Tongue (tissue), 2 donors: Measurements from ENCODE around the gene ZBTB4. TPM values are rescaled to one million over a fixed set of nuclear protein-coding genes. Genes with fewer than 3 reads are reported as not detected.
"Not testable (repeated sequence)": the region's sequence is repeated elsewhere in the genome, so short reads cannot be mapped to it uniquely, and the experiment has no call there.

Source experiments
- DNase-seq: peaks from one replicate; pipeline ENCODE4 v3.0.0-alpha.2; 2015
- total RNA-seq: library from RNA; depleted of rRNA; stranded (reverse); fragments of >200 nt; gene quantifications from one replicate; pipeline ENCODE4 v1.2.3, GENCODE V29; 2014

ZBTB4 gene
- total RNA-seq, 1 donor from 2014 or later, result 22.9 TPM

GRCh38 chr17:7495906-7496434 lies 16.5 kb upstream of the ZBTB4 start:
- no peak for DNase-seq

- DNase-seq, result no peak
These were observed 14.5 kb upstream of the ZBTB4 start for GRCh38 chr17:7493941-7494340.

- no peak for DNase-seq
These were observed 12.2 kb upstream of the ZBTB4 start for GRCh38 chr17:7491583-7491982.

- DNase-seq, result no peak
These were observed 10.7 kb upstream of the ZBTB4 start for GRCh38 chr17:7490144-7490543.

GRCh38 chr17:7486181-7486580 lies 6.8 kb upstream of the ZBTB4 start:
- DNase-seq, result no peak

- no peak for DNase-seq
These were observed 5.5 kb upstream of the ZBTB4 start for GRCh38 chr17:7484919-7485377.

- DNase-seq, result peak; percentile 99
These were observed 4.9 kb upstream of the ZBTB4 start, which contains the start of gene POLR2A for GRCh38 chr17:7484067-7484918. POLR2A (plus strand) TSS chr17:7484366.

- DNase-seq, result peak; percentile 97
These were observed 4.0 kb upstream of the ZBTB4 start for GRCh38 chr17:7483255-7484066.

GRCh38 chr17:7482742-7483088 lies 3.3 kb upstream of the ZBTB4 start:
- not testable (repeated sequence) for DNase-seq

GRCh38 chr17:7481842-7482741 lies 2.7 kb upstream of the ZBTB4 start:
- not testable (repeated sequence) for DNase-seq

- DNase-seq, result not testable (repeated sequence)
These were observed 1.8 kb upstream of the ZBTB4 start, which contains the start of gene SLC35G6 for GRCh38 chr17:7481275-7481674. SLC35G6 (plus strand) TSS chr17:7481446; CDS start chr17:7481517, 71 bp downstream.

GRCh38 chr17:7480089-7480384 lies 606 bp upstream of the ZBTB4 start:
- DNase-seq, result peak; percentile 67

- DNase-seq, result peak; percentile 66
These were observed 887 bp downstream of the ZBTB4 start for GRCh38 chr17:7478276-7479212.

- DNase-seq, result peak; percentile 78
These were observed 1.8 kb downstream of the ZBTB4 start for GRCh38 chr17:7477392-7478275.

- no peak for DNase-seq
These were observed 2.5 kb downstream of the ZBTB4 start for GRCh38 chr17:7476951-7477350.

GRCh38 chr17:7476494-7476893 lies 2.9 kb downstream of the ZBTB4 start:
- DNase-seq, result no peak

GRCh38 chr17:7475764-7476422 lies 3.5 kb downstream of the ZBTB4 start:
- peak; percentile 30 for DNase-seq

- not testable (repeated sequence) for DNase-seq
These were observed 4.7 kb downstream of the ZBTB4 start for GRCh38 chr17:7474767-7475166.

- DNase-seq, result no peak
These were observed 7.7 kb downstream of the ZBTB4 start for GRCh38 chr17:7471729-7472128.
